IMR-90 (cell line): ENCODE results near the gene TRPC4AP. TPM values are rescaled to one million over a fixed set of nuclear protein-coding genes. Genes with fewer than 3 reads are reported as not detected.

ENCODE experiments used
- ATAC-seq: fragments of 200-7000 bp; cut with Tn5 transposase; 2 replicates; pipeline ENCODE4 v1.9.1; 2020; ENCODE audit warnings: low read depth, mild to moderate bottlenecking, moderate library complexity
- BruUV-seq: library from RNA; stranded (reverse); fragments of 400-500 nt; replicated peaks from 2 replicates; lab custom pipeline; 2021; lab: Mats Ljungman, UMichigan
- CTCF ChIA-PET: fragments of 300-600 bp; formaldehyde crosslinking; extraction: SDS; loops from one replicate; lab custom pipeline; 2021; ENCODE audit warnings: antibody characterized with exemption; lab: Yijun Ruan, JAX
- POLR2A ChIA-PET: fragments of 300-600 bp; sonication (Branson Sonifier 250); formaldehyde crosslinking; loops from one replicate; lab custom pipeline; 2022; ENCODE audit warnings: antibody characterized with exemption; ENCODE audit not compliant: unreplicated experiment; lab: Charles Lee
- DNase-seq: peaks from one replicate; pipeline ENCODE4 v3.0.0; 2013
- H2AFZ ChIP-seq: replicated peaks from 2 replicates; pipeline ENCODE3; 2013; ENCODE audit warnings: low read length, mild to moderate bottlenecking; ENCODE audit not compliant: poor library complexity
- H2AK5ac ChIP-seq: 2 replicates; pipeline ENCODE4 v1.6.1; 2013; ENCODE audit warnings: low read depth, low read length, inconsistent platforms
- H2AK9ac ChIP-seq: replicated peaks from 2 replicates; pipeline ENCODE3; 2013; ENCODE audit warnings: mild to moderate bottlenecking, low read depth, low read length, moderate library complexity; ENCODE audit not compliant: poor library complexity
- H2BK120ac ChIP-seq: 2 replicates; pipeline ENCODE4 v1.6.1; 2013; ENCODE audit warnings: low read depth, low read length, inconsistent platforms
- H2BK15ac ChIP-seq: 3 replicates; pipeline ENCODE4 v1.6.1; 2013; ENCODE audit warnings: low read depth, low read length, inconsistent platforms
- H2BK20ac ChIP-seq: 2 replicates; pipeline ENCODE4 v1.6.1; 2013; ENCODE audit warnings: low read depth, mild to moderate bottlenecking, inconsistent platforms, low read length, moderate library complexity
- H2BK5ac ChIP-seq: 2 replicates; pipeline ENCODE4 v1.6.1; 2013; ENCODE audit warnings: mild to moderate bottlenecking, low read depth, low read length, inconsistent platforms; ENCODE audit not compliant: poor library complexity, severe bottlenecking
- H3K14ac ChIP-seq: replicated peaks from 2 replicates; pipeline ENCODE4 v1.6.1; 2013; ENCODE audit warnings: low read depth, low read length, inconsistent platforms
- H3K18ac ChIP-seq: 2 replicates; pipeline ENCODE4 v1.6.1; 2013; ENCODE audit warnings: low read depth, low read length, control low read depth
- H3K23ac ChIP-seq: 2 replicates; pipeline ENCODE4 v1.6.1; 2013; ENCODE audit warnings: low read depth, low read length, inconsistent platforms
- H3K27ac ChIP-seq: 2 replicates; pipeline ENCODE4 v1.5.1; 2013; ENCODE audit warnings: mild to moderate bottlenecking, control low read depth, low read length; ENCODE audit not compliant: insufficient read depth
- H3K27me3 ChIP-seq: 2 replicates; pipeline ENCODE4 v1.6.1; 2013; ENCODE audit warnings: low read length; ENCODE audit not compliant: control insufficient read depth, insufficient read depth
- H3K36me3 ChIP-seq: 2 replicates; pipeline ENCODE4 v1.6.1; 2013; ENCODE audit warnings: low read length, mixed read lengths; ENCODE audit not compliant: control insufficient read depth, insufficient read depth
- H3K4ac ChIP-seq: 2 replicates; pipeline ENCODE4 v1.6.1; 2013; ENCODE audit warnings: low read depth, low read length, inconsistent platforms
- H3K4me1 ChIP-seq: 2 replicates; pipeline ENCODE4 v1.6.1; 2013; ENCODE audit warnings: low read length, mixed read lengths; ENCODE audit not compliant: control insufficient read depth, insufficient read depth
- H3K4me2 ChIP-seq: 2 replicates; pipeline ENCODE4 v1.6.1; 2013; ENCODE audit warnings: low read depth, mild to moderate bottlenecking, control low read depth, low read length, moderate library complexity
- H3K4me3 ChIP-seq: 2 replicates; pipeline ENCODE4 v1.5.1; 2013; ENCODE audit warnings: low read depth, mild to moderate bottlenecking, control low read depth, low read length, moderate library complexity; ENCODE audit not compliant: insufficient read depth
- H3K56ac ChIP-seq: 2 replicates; pipeline ENCODE4 v1.6.1; 2013; ENCODE audit warnings: low read length, inconsistent platforms; ENCODE audit not compliant: insufficient read depth; ENCODE audit errors: extremely low read depth
- H3K79me1 ChIP-seq, 2 experiments: 2 replicates each; pipeline ENCODE4 v1.6.1; 2013; ENCODE audit warnings: low read length in 2 of 2, inconsistent platforms in 1 of 2, low read depth in 1 of 2
- H3K9ac ChIP-seq: 2 replicates; pipeline ENCODE4 v1.6.1; 2013; ENCODE audit warnings: low read depth, low read length, control low read depth
- H3K9me1 ChIP-seq: 2 replicates; pipeline ENCODE4 v1.6.1; 2013; ENCODE audit warnings: low read length, inconsistent platforms; ENCODE audit not compliant: insufficient read depth
- H3K9me3 ChIP-seq: 2 replicates; pipeline ENCODE4 v1.6.1; 2013; ENCODE audit warnings: low read length; ENCODE audit not compliant: control insufficient read depth, insufficient read depth
- H4K20me1 ChIP-seq: 2 replicates; pipeline ENCODE4 v1.6.1; 2013; ENCODE audit warnings: low read length, inconsistent platforms; ENCODE audit not compliant: insufficient read depth
- H4K5ac ChIP-seq: 2 replicates; pipeline ENCODE4 v1.6.1; 2013; ENCODE audit warnings: mild to moderate bottlenecking, low read depth, low read length, control low read depth
- H4K8ac ChIP-seq, 2 experiments: 2 replicates each; pipeline ENCODE4 v1.6.1; 2013; ENCODE audit warnings: low read depth in 2 of 2, low read length in 2 of 2, control low read depth in 1 of 2, inconsistent platforms in 1 of 2
- H4K91ac ChIP-seq: 2 replicates; pipeline ENCODE4 v1.6.1; 2013; ENCODE audit warnings: low read depth, low read length, inconsistent platforms; ENCODE audit not compliant: insufficient read depth
- BHLHE40 ChIP-seq: fragments of 150-350 bp; IDR thresholded peaks from 2 replicates; pipeline ENCODE4 v1.6.1; 2016; ENCODE audit warnings: mild to moderate bottlenecking, low read depth, low read length
- CEBPB ChIP-seq: IDR thresholded peaks from 2 replicates; pipeline ENCODE4 v1.6.1; 2012; ENCODE audit warnings: low read depth, low read length, improper control_type of control experiment
- FOS ChIP-seq: fragments of 150-350 bp; IDR thresholded peaks from 2 replicates; pipeline ENCODE4 v1.6.1; 2016; ENCODE audit warnings: low read depth, low read length
- MXI1 ChIP-seq: IDR thresholded peaks from 2 replicates; pipeline ENCODE4 v1.6.1; 2012; ENCODE audit warnings: low read depth, mild to moderate bottlenecking, low read length, moderate library complexity, borderline replicate concordance
- NFE2L2 ChIP-seq: fragments of 150-350 bp; IDR thresholded peaks from 2 replicates; pipeline ENCODE4 v1.6.1; 2016; ENCODE audit warnings: low read depth, mild to moderate bottlenecking, low read length
- POLR2A ChIP-seq: IDR thresholded peaks from 2 replicates; pipeline ENCODE4 v1.6.1; 2012; ENCODE audit warnings: mild to moderate bottlenecking, low read depth, low read length
- RAD21 ChIP-seq: IDR thresholded peaks from 2 replicates; pipeline ENCODE4 v1.6.1; 2012; ENCODE audit warnings: low read length, improper control_type of control experiment
- RCOR1 ChIP-seq: IDR thresholded peaks from 2 replicates; pipeline ENCODE4 v1.6.1; 2012; ENCODE audit warnings: mild to moderate bottlenecking, low read length, improper control_type of control experiment; ENCODE audit not compliant: insufficient replicate concordance
- RFX5 ChIP-seq: IDR thresholded peaks from 2 replicates; pipeline ENCODE4 v1.8.0; 2012; ENCODE audit warnings: low read depth, mild to moderate bottlenecking, low read length, moderate library complexity
- SMC3 ChIP-seq: fragments of 150-350 bp; IDR thresholded peaks from 2 replicates; pipeline ENCODE4 v1.6.1; 2016; ENCODE audit warnings: low read depth, mild to moderate bottlenecking, antibody characterized with exemption, low read length, moderate library complexity
- WGBS, 2 experiments: methylation state at CpG; one replicate each; pipeline versions ENCODE4 v1.1.5 to v1.1.7; 2013; ENCODE audit warnings: missing lambda C conversion rate in 2 of 2; ENCODE audit not compliant: insufficient read length in 1 of 2; ENCODE audit errors: extremely low coverage in 2 of 2; 5-methylcytosine and 5-hydroxymethylcytosine counted together
- dilution Hi-C: fragments of 300-500 bp; cut with HindIII; formaldehyde crosslinking; loops from one replicate; pipeline ENCODE4 v1.14.3; 2018; ENCODE audit warnings: low sequenced_read_pairs; ENCODE audit not compliant: unreplicated experiment
- in situ Hi-C: fragments of 300-500 bp; cut with MboI; formaldehyde crosslinking; loops from 3 replicates; pipeline ENCODE4 v1.14.3; 2019; ENCODE audit warnings: low sequenced_read_pairs, inconsistent platforms, mixed read lengths
- intact Hi-C: fragments of 100-400 bp; cut with micrococcal nuclease; formaldehyde crosslinking; loops from 2 replicates; pipeline ENCODE4 v1.10.0; 2022
- polyA plus RNA-seq, 3 experiments: library from polyadenylated mRNA; depleted of rRNA; stranded (reverse); fragments of >200 nt; gene quantifications; 2 replicates each; pipeline ENCODE4 v1.2.3, GENCODE V29; 2012; ENCODE audit warnings: low replicate concordance in 1 of 3
- total RNA-seq: library from RNA; depleted of rRNA; stranded (reverse); fragments of >200 nt; gene quantifications from 2 replicates; pipeline ENCODE4 v1.2.3, GENCODE V29; 2012
- TF ChIP-seq, protein P1 (sequence below): conservative IDR thresholded peaks from 2 replicates; pipeline ENCODE4 v1.5.1; 2012; ENCODE audit warnings: mild to moderate bottlenecking, low read depth, low read length, improper control_type of control experiment

The TRPC4AP gene
- total and polyA plus RNA-seq, 2 of the 4 experiments (the other 2 are of a cell fraction) = 41.0 to 81.0 TPM

DNA sequence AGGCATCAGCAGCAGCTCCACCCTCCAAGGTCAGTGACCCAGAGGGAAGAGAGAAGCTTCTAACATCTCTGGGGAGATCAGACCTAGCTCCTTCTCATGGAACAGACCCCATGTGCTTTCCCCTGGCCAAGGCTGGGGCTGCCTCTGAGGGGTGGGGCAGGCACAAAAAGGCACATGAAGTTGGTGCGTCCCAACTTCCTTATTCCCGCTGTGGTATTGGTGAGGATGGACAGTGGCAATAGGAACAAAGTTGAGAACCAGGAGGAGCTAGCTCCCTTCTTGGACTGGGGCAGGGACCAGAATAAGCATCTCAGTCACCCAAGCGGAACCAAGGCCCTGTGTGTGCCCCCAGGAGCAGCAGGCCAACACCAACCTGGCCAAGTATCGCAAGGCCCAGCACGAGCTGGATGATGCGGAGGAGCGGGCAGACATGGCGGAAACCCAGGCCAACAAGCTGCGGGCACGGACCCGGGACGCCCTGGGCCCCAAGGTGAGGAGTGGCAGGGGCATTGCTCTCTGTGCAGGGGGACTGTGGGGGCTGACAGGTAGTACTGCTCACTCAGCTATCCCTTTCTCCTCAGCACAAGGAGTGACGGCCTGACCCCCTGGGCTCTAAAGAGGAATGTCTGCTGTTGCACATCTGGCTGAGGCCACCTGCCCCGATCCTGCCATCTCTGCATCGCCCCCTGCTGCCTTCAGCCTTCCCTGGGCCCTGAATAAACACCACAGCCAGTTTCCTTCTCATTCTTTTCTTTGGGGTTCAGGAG is 90.8 kb downstream of the TRPC4AP start:
- DNase-seq = no peak
- peaks cover 90% of the 10 kb centered on the region for H3K36me3 ChIP-seq
- POLR2A ChIA-PET = no interaction called here

More for the DNA sequence above, 90.8 kb downstream of the TRPC4AP start:
- H3K9ac ChIP-seq = no peak overlapping the region
- H3K18ac ChIP-seq = no peak overlapping the region
- CTCF ChIA-PET = interaction anchor here (0.5 to 1.2 kb wide), 2 partner anchors 128 kb away, joined by 3 to 4 read pairs; no protein-coding TSS in a partner anchor
- no peak overlapping the region for H3K14ac ChIP-seq
- no peaks in the 10 kb centered on the region for H3K27me3 ChIP-seq
- H3K27ac ChIP-seq = no peak overlapping the region
- H2AK9ac ChIP-seq = no peak overlapping the region
- no peak overlapping the region for H3K23ac ChIP-seq
- no peak for TF ChIP-seq RCOR1
- TF ChIP-seq NFE2L2 = no peak
- no peak for TF ChIP-seq RFX5
- no peak for TF ChIP-seq MXI1
- TF ChIP-seq FOS = no peak
- no peak for TF ChIP-seq CEBPB
- peak; percentile 23; the same call in 1 of the 2 replicates for TF ChIP-seq RAD21
- TF ChIP-seq SMC3 = peak; percentile 45
- TF ChIP-seq, protein P1, sequence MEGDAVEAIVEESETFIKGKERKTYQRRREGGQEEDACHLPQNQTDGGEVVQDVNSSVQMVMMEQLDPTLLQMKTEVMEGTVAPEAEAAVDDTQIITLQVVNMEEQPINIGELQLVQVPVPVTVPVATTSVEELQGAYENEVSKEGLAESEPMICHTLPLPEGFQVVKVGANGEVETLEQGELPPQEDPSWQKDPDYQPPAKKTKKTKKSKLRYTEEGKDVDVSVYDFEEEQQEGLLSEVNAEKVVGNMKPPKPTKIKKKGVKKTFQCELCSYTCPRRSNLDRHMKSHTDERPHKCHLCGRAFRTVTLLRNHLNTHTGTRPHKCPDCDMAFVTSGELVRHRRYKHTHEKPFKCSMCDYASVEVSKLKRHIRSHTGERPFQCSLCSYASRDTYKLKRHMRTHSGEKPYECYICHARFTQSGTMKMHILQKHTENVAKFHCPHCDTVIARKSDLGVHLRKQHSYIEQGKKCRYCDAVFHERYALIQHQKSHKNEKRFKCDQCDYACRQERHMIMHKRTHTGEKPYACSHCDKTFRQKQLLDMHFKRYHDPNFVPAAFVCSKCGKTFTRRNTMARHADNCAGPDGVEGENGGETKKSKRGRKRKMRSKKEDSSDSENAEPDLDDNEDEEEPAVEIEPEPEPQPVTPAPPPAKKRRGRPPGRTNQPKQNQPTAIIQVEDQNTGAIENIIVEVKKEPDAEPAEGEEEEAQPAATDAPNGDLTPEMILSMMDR = peak; percentile 38
- no peak for TF ChIP-seq POLR2A
- TF ChIP-seq BHLHE40 = no peak
- H2BK15ac ChIP-seq = no peak overlapping the region
- H2AFZ ChIP-seq = peak overlapping the region; percentile 10
- no peak overlapping the region for H4K5ac ChIP-seq
- H2BK5ac ChIP-seq = no peak overlapping the region
- no peak overlapping the region for H3K4ac ChIP-seq
- in situ Hi-C loops = no loop called here
- H4K8ac ChIP-seq = no peak overlapping the region
- no peak overlapping the region for H2BK120ac ChIP-seq
- peak; percentile 24; the same call in 1 of the 2 replicates for ATAC-seq
- peaks cover 30% of the 10 kb centered on the region for H4K20me1 ChIP-seq
- H3K9me1 ChIP-seq = no peaks in the 10 kb centered on the region
- no peak overlapping the region for H3K56ac ChIP-seq
- no peaks in the 10 kb centered on the region for H3K4me1 ChIP-seq
- intact Hi-C loops = loop anchor here (5.0 kb wide), 1 partner anchor 129 kb away; the partner anchor contains the start of gene GGT7
- dilution Hi-C loops = no loop called here
- BruUV-seq = no TSS peak
- 92% methylated on average over 6 of the region's 15 CpGs; no CpG with 5 or more reads in 1 of the 2 experiments for WGBS, 2 experiments
- H3K9me3 ChIP-seq = no peaks in the 10 kb centered on the region
- no peak overlapping the region for H2BK20ac ChIP-seq
- H4K91ac ChIP-seq = no peak overlapping the region
- no peak overlapping the region for H3K4me2 ChIP-seq
- H2AK5ac ChIP-seq = no peak overlapping the region
- H3K79me1 ChIP-seq = peaks cover 0 to 17% of the 10 kb centered on the region in 2 experiments; a peak in 2 of 4 replicates
- H3K4me3 ChIP-seq = no peak overlapping the region
